AG04450 (cell line): Measurements from ENCODE around the gene SUGT1. TPM values are rescaled to one million over a fixed set of nuclear protein-coding genes. Genes with fewer than 3 reads are reported as not detected.
"Not testable (repeated sequence)": the region's sequence is repeated elsewhere in the genome, so short reads cannot be mapped to it uniquely, and the experiment has no call there.

Experiments
- CTCF ChIA-PET: fragments of 300-600, 350-600 bp; formaldehyde crosslinking; extraction: SDS; loops from one replicate; lab custom pipeline; 2022; ENCODE audit warnings: antibody characterized with exemption, inconsistent platforms; lab: Charles Lee
- POLR2A ChIA-PET: fragments of 350-600 bp; formaldehyde crosslinking; extraction: SDS; loops from one replicate; lab custom pipeline; 2021; ENCODE audit warnings: antibody characterized with exemption, inconsistent platforms; lab: Yijun Ruan, JAX
- DNase-seq: peaks from one replicate; pipeline ENCODE4 v3.0.0-alpha.2; 2011; ENCODE audit warnings: low read depth, low spot score
- H3K27ac ChIP-seq: one replicate; pipeline ENCODE4 v1.5.1; 2012; ENCODE audit warnings: low read depth, low read length, control low read depth
- H3K27me3 ChIP-seq: one replicate; pipeline ENCODE4 v1.6.0; 2012; ENCODE audit warnings: low read length; ENCODE audit not compliant: control insufficient read depth, insufficient read depth
- H3K4me3 ChIP-seq: 2 replicates; pipeline ENCODE4 v1.5.1; 2011; ENCODE audit warnings: mild to moderate bottlenecking, low read depth, low read length, control low read depth
- H3K9me3 ChIP-seq: 2 replicates; pipeline ENCODE4 v1.5.1; 2012; ENCODE audit warnings: low read length; ENCODE audit not compliant: control insufficient read depth, insufficient read depth
- polyA plus RNA-seq: library from polyadenylated mRNA; depleted of rRNA; stranded (reverse); fragments of >200 nt; gene quantifications from 2 replicates; pipeline ENCODE4 v1.2.3, GENCODE V29; 2011
- TF ChIP-seq, protein P1 (sequence below): IDR thresholded peaks from 2 replicates; pipeline ENCODE4 v1.5.1; 2011; ENCODE audit warnings: low read depth, low read length, control low read depth, inconsistent platforms

SUGT1 gene
- polyA plus RNA-seq, 1 experiment, result 64.8 TPM

DNA sequence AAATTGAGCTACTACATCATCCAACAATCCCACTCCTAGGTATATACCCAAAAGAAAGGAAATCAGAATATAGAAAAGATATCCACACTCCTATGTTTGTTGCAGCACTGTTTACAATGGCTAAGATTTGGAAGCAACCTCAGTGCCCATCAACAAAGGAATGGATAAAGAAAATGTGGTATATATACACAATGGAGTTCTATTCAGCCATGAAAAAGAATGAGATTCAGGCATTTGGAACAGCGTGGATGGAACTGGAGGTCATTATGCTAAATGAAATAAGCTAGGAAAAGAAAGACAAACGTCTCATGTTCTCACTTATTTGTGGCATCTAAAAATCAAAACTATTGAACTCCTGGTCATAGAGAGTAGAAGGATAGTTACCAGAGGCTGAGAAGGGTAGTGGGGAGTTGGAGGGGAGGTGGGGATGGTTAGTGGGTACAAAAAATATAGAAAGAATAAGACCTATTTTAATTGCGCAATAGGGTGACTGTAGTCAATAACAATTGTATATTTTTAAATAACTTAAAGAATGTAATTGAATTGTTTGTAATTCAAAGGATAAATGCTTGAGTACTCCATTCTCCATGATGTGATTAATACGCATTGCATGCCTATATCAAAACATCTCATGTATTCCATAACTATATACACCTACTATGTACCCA, 37.4 kb upstream of the SUGT1 start:
- Histone ChIP-seq H3K9me3 (no peaks in the 10 kb centered on the region), H3K27me3 (no peaks in the 10 kb centered on the region), H3K27ac (no peak overlapping the region), H3K4me3 (no peak overlapping the region)
- CTCF ChIA-PET, result interaction anchor here (0.6 kb wide), 1 partner anchor 165 kb away, joined by 3 read pairs; no protein-coding TSS in a partner anchor
- DNase-seq, result no peak
- POLR2A ChIA-PET, result no interaction called here
- TF ChIP-seq, protein P1, sequence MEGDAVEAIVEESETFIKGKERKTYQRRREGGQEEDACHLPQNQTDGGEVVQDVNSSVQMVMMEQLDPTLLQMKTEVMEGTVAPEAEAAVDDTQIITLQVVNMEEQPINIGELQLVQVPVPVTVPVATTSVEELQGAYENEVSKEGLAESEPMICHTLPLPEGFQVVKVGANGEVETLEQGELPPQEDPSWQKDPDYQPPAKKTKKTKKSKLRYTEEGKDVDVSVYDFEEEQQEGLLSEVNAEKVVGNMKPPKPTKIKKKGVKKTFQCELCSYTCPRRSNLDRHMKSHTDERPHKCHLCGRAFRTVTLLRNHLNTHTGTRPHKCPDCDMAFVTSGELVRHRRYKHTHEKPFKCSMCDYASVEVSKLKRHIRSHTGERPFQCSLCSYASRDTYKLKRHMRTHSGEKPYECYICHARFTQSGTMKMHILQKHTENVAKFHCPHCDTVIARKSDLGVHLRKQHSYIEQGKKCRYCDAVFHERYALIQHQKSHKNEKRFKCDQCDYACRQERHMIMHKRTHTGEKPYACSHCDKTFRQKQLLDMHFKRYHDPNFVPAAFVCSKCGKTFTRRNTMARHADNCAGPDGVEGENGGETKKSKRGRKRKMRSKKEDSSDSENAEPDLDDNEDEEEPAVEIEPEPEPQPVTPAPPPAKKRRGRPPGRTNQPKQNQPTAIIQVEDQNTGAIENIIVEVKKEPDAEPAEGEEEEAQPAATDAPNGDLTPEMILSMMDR, result no peak

DNA sequence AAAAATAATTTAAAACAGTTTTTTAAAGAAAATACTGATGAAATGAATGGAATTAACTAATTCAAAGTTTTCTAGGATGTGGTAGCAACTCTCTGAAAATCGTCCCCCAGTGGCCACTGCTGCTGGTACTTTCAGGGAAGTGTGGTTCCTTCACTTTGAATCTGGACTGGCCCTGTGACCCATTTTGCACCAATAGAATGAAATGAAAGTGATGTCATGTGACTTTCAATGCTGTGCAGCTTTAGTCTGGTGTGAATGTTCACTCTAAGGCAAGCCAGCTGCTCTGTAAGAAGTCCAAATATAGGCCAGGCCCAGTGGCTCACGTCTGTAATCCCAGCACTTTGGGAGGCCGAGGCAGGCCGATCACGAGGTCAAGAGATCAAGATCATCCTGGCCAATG, 36.8 kb upstream of the SUGT1 start:
- DNase-seq, result no peak
- Histone ChIP-seq H3K27ac (no peak overlapping the region), H3K9me3 (no peaks in the 10 kb centered on the region), H3K27me3 (no peaks in the 10 kb centered on the region), H3K4me3 (no peak overlapping the region)
- POLR2A ChIA-PET, result interaction anchor here (2.3 kb wide), 1 partner anchor 37 kb away, joined by 26 read pairs; the partner anchor contains the start of gene SUGT1
- CTCF ChIA-PET, result interaction anchor here (0.6 kb wide), 1 partner anchor 166 kb away, joined by 3 read pairs; no protein-coding TSS in a partner anchor
- TF ChIP-seq, protein P1, result no peak

DNA sequence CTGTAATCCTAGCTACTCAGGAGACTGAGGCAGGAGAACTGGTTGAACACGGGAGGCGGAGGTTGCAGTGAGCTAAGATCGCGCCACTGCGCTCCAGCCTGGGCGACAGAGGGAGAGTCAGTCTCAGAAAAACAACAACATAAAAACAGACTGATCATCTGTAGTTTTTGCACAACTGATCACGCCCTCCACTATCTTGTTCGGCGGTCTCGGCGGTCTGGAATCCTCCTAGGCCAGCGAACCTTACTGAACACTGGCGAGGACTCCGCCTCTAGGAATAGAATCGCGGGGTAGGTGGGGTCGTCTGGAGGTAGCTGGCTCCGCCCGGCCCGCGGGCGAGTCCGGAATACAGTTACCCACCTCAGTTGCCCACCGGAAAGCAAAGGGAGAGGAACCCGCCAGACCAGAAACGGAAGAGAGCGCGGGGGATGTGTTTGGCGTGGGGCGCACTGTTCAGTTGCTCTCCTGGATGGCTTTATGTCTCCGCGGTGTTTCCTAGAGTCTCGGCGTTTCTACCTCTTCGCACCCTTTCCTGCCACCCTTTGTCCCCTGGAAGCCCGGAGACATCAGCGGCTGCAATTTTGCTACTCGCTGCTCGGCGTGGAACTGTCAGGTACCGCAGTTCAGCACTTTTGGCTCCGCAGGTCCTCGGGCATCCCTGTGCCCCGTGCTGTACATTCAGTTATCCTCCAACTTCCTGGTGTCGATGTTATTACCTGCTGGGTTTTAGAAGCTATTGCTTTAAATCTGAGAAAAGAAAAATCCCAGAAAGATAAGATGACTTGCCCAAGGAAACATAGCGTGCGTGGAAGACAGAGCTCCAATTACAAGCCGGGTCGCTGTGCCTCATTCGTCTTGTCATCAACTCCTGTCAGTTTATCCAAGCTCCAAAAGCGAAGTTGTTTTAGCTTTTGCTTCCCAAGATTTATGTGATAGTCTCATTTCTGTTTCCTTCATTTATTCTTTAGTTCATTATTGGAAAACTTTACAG, 35.3 kb upstream of the SUGT1 start:
- ChIA-PET POLR2A (interaction anchor here (0.6 to 2.3 kb wide), 3 partner anchors 18 to 202 kb away, joined by 3 to 26 read pairs (median 5); partner anchors contain the start of gene SUGT1), CTCF (interaction anchor here (0.6 to 1.3 kb wide), 3 partner anchors 36 to 351 kb away, joined by 3 to 8 read pairs (median 5); partner anchors contain the start of gene SUGT1)
- Histone ChIP-seq H3K27ac (peak overlapping the region; percentile 47), H3K9me3 (no peaks in the 10 kb centered on the region), H3K4me3 (peak overlapping the region; percentile 89), H3K27me3 (no peaks in the 10 kb centered on the region)
- TF ChIP-seq, protein P1, result no peak
- DNase-seq, result peak; percentile 53

DNA sequence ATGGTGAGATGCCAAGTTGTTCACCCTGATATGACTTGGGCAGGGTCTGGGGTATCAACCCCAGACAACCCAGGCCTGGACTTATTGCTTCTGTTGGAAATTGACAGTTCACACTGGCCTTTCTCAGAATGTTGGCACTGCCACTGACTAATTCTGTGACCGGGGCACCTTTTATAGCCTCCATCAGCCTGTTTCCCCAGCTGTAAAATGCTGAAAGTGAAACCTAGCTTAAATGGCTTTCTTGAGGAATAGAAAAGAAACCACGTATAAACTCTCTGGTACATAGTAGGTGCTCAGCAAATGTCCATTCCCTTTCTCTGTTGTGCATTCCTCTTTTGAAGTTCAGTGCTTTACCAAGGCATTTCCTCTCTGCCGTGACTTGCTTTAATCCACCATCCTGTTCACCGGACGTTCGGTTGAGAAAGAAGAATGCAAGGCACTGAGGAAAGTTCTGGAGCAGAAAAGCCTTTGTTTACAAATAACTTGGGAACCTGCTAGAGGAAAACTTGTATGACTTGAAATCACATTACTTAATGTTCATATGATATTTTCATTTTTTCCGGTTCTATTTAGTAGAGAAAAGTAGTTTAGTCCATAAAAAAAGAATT, 21.4 kb upstream of the SUGT1 start:
- H3K27me3 ChIP-seq, H3K27ac ChIP-seq, H3K9me3 ChIP-seq, POLR2A ChIA-PET, H3K4me3 ChIP-seq, DNase-seq: not testable (repeated sequence)
- CTCF ChIA-PET, result interaction anchor here (0.7 kb wide), 1 partner anchor 104 kb away, joined by 3 read pairs; no protein-coding TSS in a partner anchor
